T-helper 1 cell treated with Interleukin-12 subunit alpha and Interleukin-12 subunit beta and Interleukin-4 antibody, amounts not matched to agents 30 μg/mL and 1 μg/mL, for 36 hours (primary cell): ENCODE data around the gene ARHGAP5.

Experiments
- H3K27ac Mint-ChIP-seq: one replicate; pipeline ENCODE4 v1.8.0; 2021; ENCODE audit warnings: mild to moderate bottlenecking, mixed read lengths
- H3K27me3 Mint-ChIP-seq: one replicate; pipeline ENCODE4 v1.8.0; 2021; ENCODE audit warnings: low read depth, mixed read lengths
- H3K36me3 Mint-ChIP-seq: one replicate; pipeline ENCODE4 v1.8.0; 2021; ENCODE audit warnings: low read depth, mixed read lengths
- H3K4me1 Mint-ChIP-seq: one replicate; pipeline ENCODE4 v1.8.0; 2021; ENCODE audit warnings: low read depth, mixed read lengths
- H3K4me3 Mint-ChIP-seq: one replicate; pipeline ENCODE4 v1.8.0; 2021; ENCODE audit warnings: mild to moderate bottlenecking, moderate library complexity, mixed read lengths
- H3K9me3 Mint-ChIP-seq: one replicate; pipeline ENCODE4 v1.8.0; 2021; ENCODE audit warnings: mixed read lengths

The ARHGAP5 gene

GRCh38 chr14:32077081-32078022 is at the start of gene ARHGAP5:
Gene ARHGAP5, plus strand, starts transcription at chr14:32077304. Its CDS starts 13,366 bp downstream, at chr14:32090670.
- Mint-ChIP-seq H3K9me3 (no peaks in the 10 kb centered on the region), H3K27ac (peak within 1 kb of the TSS; percentile 94), H3K27me3 (peaks cover 23% of the 10 kb centered on the region), H3K4me3 (peak within 1 kb of the TSS; percentile 98), H3K4me1 (peaks cover 26% of the 10 kb centered on the region), H3K36me3 (peaks cover 3% of the 10 kb centered on the region)

GRCh38 chr14:32028599-32028998 is 48.5 kb upstream of the ARHGAP5 start:
- no peaks in the 10 kb centered on the region for H3K36me3 Mint-ChIP-seq
- H3K4me3 Mint-ChIP-seq: no peak overlapping the region
- no peak overlapping the region for H3K27ac Mint-ChIP-seq
- no peaks in the 10 kb centered on the region for H3K4me1 Mint-ChIP-seq
- no peaks in the 10 kb centered on the region for H3K27me3 Mint-ChIP-seq
- no peaks in the 10 kb centered on the region for H3K9me3 Mint-ChIP-seq

GRCh38 chr14:32033543-32033942 is 43.6 kb upstream of the ARHGAP5 start:
- Mint-ChIP-seq H3K27ac (no peak overlapping the region), H3K9me3 (no peaks in the 10 kb centered on the region)

GRCh38 chr14:32038876-32039275 is 38.2 kb upstream of the ARHGAP5 start:
- no peaks in the 10 kb centered on the region for H3K9me3 Mint-ChIP-seq
- peaks cover 5% of the 10 kb centered on the region for H3K4me1 Mint-ChIP-seq

More at GRCh38 chr14:32033543-32033942, 43.6 kb upstream of the ARHGAP5 start:
- Mint-ChIP-seq H3K36me3 (no peaks in the 10 kb centered on the region), H3K4me1 (no peaks in the 10 kb centered on the region), H3K4me3 (no peak overlapping the region), H3K27me3 (no peaks in the 10 kb centered on the region)

GRCh38 chr14:32039401-32040030 is 37.6 kb upstream of the ARHGAP5 start:
- Mint-ChIP-seq H3K36me3 (no peaks in the 10 kb centered on the region), H3K27me3 (no peaks in the 10 kb centered on the region), H3K4me3 (no peak overlapping the region), H3K9me3 (no peaks in the 10 kb centered on the region), H3K4me1 (peaks cover 5% of the 10 kb centered on the region), H3K27ac (no peak overlapping the region)

More at GRCh38 chr14:32038876-32039275, 38.2 kb upstream of the ARHGAP5 start:
- Mint-ChIP-seq H3K27ac (no peak overlapping the region), H3K36me3 (no peaks in the 10 kb centered on the region), H3K27me3 (no peaks in the 10 kb centered on the region), H3K4me3 (no peak overlapping the region)

- Mint-ChIP-seq H3K4me1 (peaks cover 5% of the 10 kb centered on the region), H3K4me3 (no peak overlapping the region), H3K36me3 (no peaks in the 10 kb centered on the region), H3K27ac (no peak overlapping the region), H3K9me3 (no peaks in the 10 kb centered on the region), H3K27me3 (peaks cover 3% of the 10 kb centered on the region)
Measured at GRCh38 chr14:32043624-32044023, 33.5 kb upstream of the ARHGAP5 start.

- no peak overlapping the region for H3K4me3 Mint-ChIP-seq
- no peak overlapping the region for H3K27ac Mint-ChIP-seq
- H3K9me3 Mint-ChIP-seq: no peaks in the 10 kb centered on the region
- peaks cover 3% of the 10 kb centered on the region for H3K27me3 Mint-ChIP-seq
- H3K4me1 Mint-ChIP-seq: peaks cover 5% of the 10 kb centered on the region
- H3K36me3 Mint-ChIP-seq: no peaks in the 10 kb centered on the region
Measured at GRCh38 chr14:32044454-32044853, 32.6 kb upstream of the ARHGAP5 start.

- H3K27ac Mint-ChIP-seq: no peak overlapping the region
- peaks cover 5% of the 10 kb centered on the region for H3K4me1 Mint-ChIP-seq
- H3K36me3 Mint-ChIP-seq: no peaks in the 10 kb centered on the region
- no peaks in the 10 kb centered on the region for H3K9me3 Mint-ChIP-seq
- H3K27me3 Mint-ChIP-seq: peaks cover 3% of the 10 kb centered on the region
- no peak overlapping the region for H3K4me3 Mint-ChIP-seq
Measured at GRCh38 chr14:32047791-32048190, 29.3 kb upstream of the ARHGAP5 start.

GRCh38 chr14:32049361-32050088 is 27.6 kb upstream of the ARHGAP5 start:
- no peaks in the 10 kb centered on the region for H3K4me1 Mint-ChIP-seq
- no peaks in the 10 kb centered on the region for H3K36me3 Mint-ChIP-seq
- H3K27me3 Mint-ChIP-seq: peaks cover 3% of the 10 kb centered on the region
- H3K9me3 Mint-ChIP-seq: no peaks in the 10 kb centered on the region
- H3K27ac Mint-ChIP-seq: no peak overlapping the region
- no peak overlapping the region for H3K4me3 Mint-ChIP-seq

GRCh38 chr14:32050878-32051277 is 26.2 kb upstream of the ARHGAP5 start:
- Mint-ChIP-seq H3K9me3 (no peaks in the 10 kb centered on the region), H3K27ac (no peak overlapping the region), H3K4me3 (no peak overlapping the region), H3K36me3 (no peaks in the 10 kb centered on the region), H3K4me1 (no peaks in the 10 kb centered on the region), H3K27me3 (peaks cover 3% of the 10 kb centered on the region)

GRCh38 chr14:32054536-32054935 is 22.6 kb upstream of the ARHGAP5 start:
- H3K4me3 Mint-ChIP-seq: no peak overlapping the region
- H3K36me3 Mint-ChIP-seq: no peaks in the 10 kb centered on the region
- no peaks in the 10 kb centered on the region for H3K4me1 Mint-ChIP-seq

GRCh38 chr14:32055175-32055574 is 21.9 kb upstream of the ARHGAP5 start:
- Mint-ChIP-seq H3K36me3 (no peaks in the 10 kb centered on the region), H3K27ac (no peak overlapping the region), H3K9me3 (no peaks in the 10 kb centered on the region)

More at GRCh38 chr14:32054536-32054935, 22.6 kb upstream of the ARHGAP5 start:
- Mint-ChIP-seq H3K9me3 (no peaks in the 10 kb centered on the region), H3K27ac (no peak overlapping the region), H3K27me3 (no peaks in the 10 kb centered on the region)

GRCh38 chr14:32059702-32060101 is 17.4 kb upstream of the ARHGAP5 start:
- peaks cover 6% of the 10 kb centered on the region for H3K27me3 Mint-ChIP-seq

More at GRCh38 chr14:32055175-32055574, 21.9 kb upstream of the ARHGAP5 start:
- Mint-ChIP-seq H3K4me1 (no peaks in the 10 kb centered on the region), H3K27me3 (no peaks in the 10 kb centered on the region), H3K4me3 (no peak overlapping the region)

GRCh38 chr14:32064931-32065330 is 12.2 kb upstream of the ARHGAP5 start:
- H3K9me3 Mint-ChIP-seq: no peaks in the 10 kb centered on the region
- no peaks in the 10 kb centered on the region for H3K36me3 Mint-ChIP-seq
- H3K4me3 Mint-ChIP-seq: no peak overlapping the region
- no peak overlapping the region for H3K27ac Mint-ChIP-seq
- H3K27me3 Mint-ChIP-seq: peaks cover 9% of the 10 kb centered on the region
- H3K4me1 Mint-ChIP-seq: no peaks in the 10 kb centered on the region

More at GRCh38 chr14:32059702-32060101, 17.4 kb upstream of the ARHGAP5 start:
- no peak overlapping the region for H3K4me3 Mint-ChIP-seq
- no peaks in the 10 kb centered on the region for H3K36me3 Mint-ChIP-seq
- no peak overlapping the region for H3K27ac Mint-ChIP-seq
- no peaks in the 10 kb centered on the region for H3K4me1 Mint-ChIP-seq
- H3K9me3 Mint-ChIP-seq: no peaks in the 10 kb centered on the region
